RWPE1 (cell line): ENCODE measurements around the gene CACNA2D4.

Experiments
- CTCF ChIA-PET: fragments of 350-600 bp; sonication (Branson Sonifier 250); formaldehyde crosslinking; extraction: SDS; loops from one replicate; lab custom pipeline; 2021; lab: Yijun Ruan, JAX
- POLR2A ChIA-PET: fragments of 400-600 bp; formaldehyde crosslinking; extraction: SDS; loops from one replicate; lab custom pipeline; 2020; ENCODE audit warnings: antibody characterized with exemption; ENCODE audit not compliant: low non-redundant PET; lab: Yijun Ruan, JAX
- DNase-seq: peaks from one replicate; pipeline ENCODE4 v3.0.0; 2012; ENCODE audit warnings: low spot score
- H3K27ac ChIP-seq: fragments of 450-650 bp; 2 replicates; pipeline ENCODE4 v1.5.1; 2017
- TF ChIP-seq, protein P1 (sequence below): fragments of 450-650 bp; conservative IDR thresholded peaks from 2 replicates; pipeline ENCODE4 v1.5.1; 2017; ENCODE audit warnings: low read depth, mild to moderate bottlenecking

Gene CACNA2D4

DNA sequence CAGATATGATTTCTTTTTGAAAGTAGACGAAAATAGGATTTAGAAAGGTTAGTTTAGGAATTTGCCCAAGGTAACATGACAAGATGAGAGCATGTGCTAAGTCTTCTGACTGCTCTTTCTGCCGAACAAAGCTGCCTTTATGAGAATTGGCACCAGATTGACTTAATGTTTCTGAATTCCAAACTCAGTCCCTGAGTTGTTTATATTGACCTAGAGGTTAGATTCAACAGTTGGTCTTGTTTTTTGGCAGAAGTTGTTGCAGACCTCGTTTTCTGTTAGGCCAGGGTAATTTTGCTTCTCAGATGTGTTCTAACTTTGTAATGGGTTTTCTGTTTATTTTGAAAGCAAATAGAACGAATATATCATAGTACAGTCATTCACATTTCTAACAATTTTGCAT is 159.6 kb downstream of the CACNA2D4 start:
- ChIA-PET CTCF (no interaction called here), POLR2A (no interaction called here)
- TF ChIP-seq, protein P1, sequence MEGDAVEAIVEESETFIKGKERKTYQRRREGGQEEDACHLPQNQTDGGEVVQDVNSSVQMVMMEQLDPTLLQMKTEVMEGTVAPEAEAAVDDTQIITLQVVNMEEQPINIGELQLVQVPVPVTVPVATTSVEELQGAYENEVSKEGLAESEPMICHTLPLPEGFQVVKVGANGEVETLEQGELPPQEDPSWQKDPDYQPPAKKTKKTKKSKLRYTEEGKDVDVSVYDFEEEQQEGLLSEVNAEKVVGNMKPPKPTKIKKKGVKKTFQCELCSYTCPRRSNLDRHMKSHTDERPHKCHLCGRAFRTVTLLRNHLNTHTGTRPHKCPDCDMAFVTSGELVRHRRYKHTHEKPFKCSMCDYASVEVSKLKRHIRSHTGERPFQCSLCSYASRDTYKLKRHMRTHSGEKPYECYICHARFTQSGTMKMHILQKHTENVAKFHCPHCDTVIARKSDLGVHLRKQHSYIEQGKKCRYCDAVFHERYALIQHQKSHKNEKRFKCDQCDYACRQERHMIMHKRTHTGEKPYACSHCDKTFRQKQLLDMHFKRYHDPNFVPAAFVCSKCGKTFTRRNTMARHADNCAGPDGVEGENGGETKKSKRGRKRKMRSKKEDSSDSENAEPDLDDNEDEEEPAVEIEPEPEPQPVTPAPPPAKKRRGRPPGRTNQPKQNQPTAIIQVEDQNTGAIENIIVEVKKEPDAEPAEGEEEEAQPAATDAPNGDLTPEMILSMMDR, result no peak
- no peak for DNase-seq
- H3K27ac ChIP-seq, result no peak overlapping the region

DNA sequence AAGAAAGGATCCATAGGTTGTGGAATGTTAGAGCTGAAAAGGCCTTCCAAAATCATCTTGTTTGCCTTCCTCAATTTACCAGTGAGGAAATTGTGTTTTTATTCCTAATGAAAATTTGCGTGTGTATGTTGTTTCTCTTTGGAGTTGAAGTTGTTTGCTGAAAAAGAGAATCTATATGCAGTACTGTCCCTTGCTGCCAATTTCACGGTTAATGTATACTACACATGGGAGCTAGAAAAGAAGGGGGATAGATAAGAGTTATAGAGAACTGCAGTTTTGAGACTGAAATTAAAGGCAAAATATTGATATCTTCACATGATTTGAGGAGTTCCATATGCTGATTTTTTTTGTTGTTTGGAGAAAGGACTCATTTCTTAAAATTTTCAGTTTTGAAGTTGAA is 160.1 kb downstream of the CACNA2D4 start:
- H3K27ac ChIP-seq, result no peak overlapping the region
- no peak for DNase-seq
- POLR2A ChIA-PET, result no interaction called here
- TF ChIP-seq, protein P1, result no peak
- CTCF ChIA-PET, result no interaction called here

DNA sequence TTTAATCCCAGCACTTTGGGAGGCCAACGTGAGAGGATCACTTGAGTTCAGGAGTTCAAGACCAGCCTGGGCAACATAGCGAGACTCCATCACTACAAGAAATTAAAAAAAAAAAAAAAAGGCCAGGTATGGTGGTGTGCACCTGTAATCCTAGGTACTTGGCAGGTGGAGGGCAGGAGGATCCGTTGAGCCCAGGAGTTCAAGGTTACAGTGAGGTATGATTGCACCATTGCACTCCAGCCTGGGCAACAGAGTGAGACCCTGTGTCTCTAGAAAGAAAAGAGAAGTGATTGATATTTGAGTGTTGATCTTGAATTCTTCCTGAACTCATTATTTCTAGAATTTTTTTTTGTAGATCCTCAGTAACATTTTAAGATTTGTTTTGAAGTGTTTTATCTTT is 168.2 kb downstream of the CACNA2D4 start:
- POLR2A ChIA-PET, result no interaction called here
- TF ChIP-seq, protein P1, result no peak
- DNase-seq, result no peak
- H3K27ac ChIP-seq, result no peak overlapping the region
- CTCF ChIA-PET, result no interaction called here

DNA sequence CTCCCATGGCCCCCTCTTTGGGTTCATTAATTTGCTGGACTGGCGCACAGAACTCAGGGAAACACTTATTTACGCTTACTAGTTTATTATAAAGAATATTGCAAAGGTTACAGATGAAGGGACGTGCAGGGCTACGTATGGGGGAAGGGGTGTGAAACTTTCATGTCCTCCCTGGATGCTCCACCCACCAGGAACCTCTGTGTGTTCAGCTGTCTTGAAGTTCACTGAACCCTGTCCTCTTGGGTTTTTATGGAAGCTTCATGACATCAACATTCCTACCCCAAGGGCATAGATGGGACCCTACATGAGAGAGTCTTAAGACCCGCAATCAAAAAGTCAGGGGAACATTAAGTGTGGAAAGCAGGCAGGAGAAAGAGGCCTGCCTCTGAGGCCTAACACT is 169.4 kb downstream of the CACNA2D4 start:
- POLR2A ChIA-PET, result no interaction called here
- CTCF ChIA-PET, result no interaction called here
- H3K27ac ChIP-seq, result no peak overlapping the region
- DNase-seq, result no peak
- TF ChIP-seq, protein P1, result no peak

DNA sequence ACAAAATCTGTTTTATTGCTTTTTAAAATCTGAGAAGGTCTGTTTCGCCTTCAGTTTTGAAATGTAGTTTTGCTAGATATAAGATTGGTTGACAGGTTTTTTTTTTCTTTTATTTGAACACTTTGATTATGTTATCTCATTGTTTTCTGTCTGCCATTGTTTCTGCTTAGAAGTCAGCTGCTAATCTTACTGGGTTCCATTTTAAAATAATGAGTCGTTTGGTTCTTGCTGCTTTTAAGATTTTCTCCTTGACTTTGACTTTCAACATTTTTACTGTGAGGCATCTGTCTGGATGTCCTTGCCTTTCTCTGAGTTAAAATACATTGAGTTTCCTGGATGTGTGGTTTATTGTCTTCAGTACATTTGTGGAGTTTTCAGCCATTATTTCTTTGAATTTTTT is 170.8 kb downstream of the CACNA2D4 start:
- DNase-seq, result no peak
- ChIA-PET POLR2A (no interaction called here), CTCF (no interaction called here)
- H3K27ac ChIP-seq, result no peak overlapping the region
- TF ChIP-seq, protein P1, result no peak

DNA sequence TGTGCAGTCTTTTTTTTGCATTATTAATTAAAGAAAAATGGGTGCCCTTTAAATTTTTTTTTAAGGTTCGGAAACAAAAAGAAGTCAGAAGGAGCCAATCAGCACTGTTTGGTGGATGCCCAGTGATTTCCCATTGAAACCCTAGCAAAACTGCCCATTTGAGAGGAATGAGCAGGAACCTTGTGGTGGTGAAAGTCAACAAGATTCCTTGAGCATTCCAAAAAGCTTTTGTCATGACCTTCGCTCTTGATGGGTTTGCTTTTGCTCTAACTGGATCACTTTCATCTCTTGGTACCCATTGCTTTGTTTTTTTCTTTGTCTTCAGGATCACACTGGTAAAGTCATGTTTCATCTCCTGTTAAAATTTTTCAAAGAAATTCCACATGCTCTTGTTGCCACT is 173.5 kb downstream of the CACNA2D4 start:
- POLR2A ChIA-PET, result no interaction called here
- no peak for DNase-seq
- CTCF ChIA-PET, result no interaction called here
- TF ChIP-seq, protein P1, result no peak
- H3K27ac ChIP-seq, result no peak overlapping the region
